HG03342 (cell line): ENCODE results near the gene GRAP.

Source experiments
- ATAC-seq: cut with Tn5 transposase; IDR thresholded peaks from one replicate; pipeline ENCODE4 v1.9.1; 2021; ENCODE audit warnings: mild to moderate bottlenecking, moderate library complexity; ENCODE audit not compliant: unreplicated experiment

GRAP gene

GRCh38 chr17:18986541-18987229 is 60.1 kb downstream of the GRAP start:
- ATAC-seq = no peak

- ATAC-seq = no peak
Measured at GRCh38 chr17:18985475-18985874, 61.3 kb downstream of the GRAP start.

- ATAC-seq = no peak
Measured at GRCh38 chr17:18984273-18985114, 62.3 kb downstream of the GRAP start.

GRCh38 chr17:18981642-18982424 is 64.9 kb downstream of the GRAP start:
- no peak for ATAC-seq

GRCh38 chr17:18981335-18981641 is 65.5 kb downstream of the GRAP start:
- no peak for ATAC-seq

DNA sequence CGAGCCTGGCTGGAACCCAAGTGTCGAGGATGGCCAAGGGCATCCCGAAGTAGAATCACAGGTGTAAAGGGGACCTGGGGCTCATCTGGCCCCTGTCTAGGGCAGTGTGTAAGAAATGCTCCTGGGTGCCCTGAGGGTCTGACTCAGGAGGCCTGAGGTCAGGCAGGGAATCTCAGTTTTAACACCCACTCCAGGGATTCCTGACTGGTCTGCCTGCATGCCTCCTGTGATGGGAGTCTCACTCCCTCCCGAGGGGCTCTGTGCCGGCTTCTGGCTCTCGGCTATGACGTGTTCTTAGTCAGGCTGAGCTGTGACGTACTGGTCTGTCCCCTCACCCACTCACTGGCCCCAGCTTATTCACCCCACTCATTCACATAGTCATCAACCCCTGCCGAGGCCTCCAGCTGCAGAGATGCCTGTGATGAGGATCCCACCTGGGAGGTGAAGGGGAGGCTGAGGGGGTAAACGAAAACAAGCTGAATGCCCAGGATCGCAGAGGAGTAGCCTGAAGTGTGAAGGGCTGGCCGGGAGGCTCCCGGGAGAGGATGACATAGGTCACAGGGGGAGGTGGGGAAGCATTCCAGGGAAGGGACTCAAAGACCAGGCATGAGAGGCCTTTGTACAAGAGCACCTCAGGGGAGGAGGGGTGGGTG is 65.9 kb downstream of the GRAP start:
- ATAC-seq = no peak

- ATAC-seq = no peak
Measured at GRCh38 chr17:18978655-18979054, 68.1 kb downstream of the GRAP start.

DNA sequence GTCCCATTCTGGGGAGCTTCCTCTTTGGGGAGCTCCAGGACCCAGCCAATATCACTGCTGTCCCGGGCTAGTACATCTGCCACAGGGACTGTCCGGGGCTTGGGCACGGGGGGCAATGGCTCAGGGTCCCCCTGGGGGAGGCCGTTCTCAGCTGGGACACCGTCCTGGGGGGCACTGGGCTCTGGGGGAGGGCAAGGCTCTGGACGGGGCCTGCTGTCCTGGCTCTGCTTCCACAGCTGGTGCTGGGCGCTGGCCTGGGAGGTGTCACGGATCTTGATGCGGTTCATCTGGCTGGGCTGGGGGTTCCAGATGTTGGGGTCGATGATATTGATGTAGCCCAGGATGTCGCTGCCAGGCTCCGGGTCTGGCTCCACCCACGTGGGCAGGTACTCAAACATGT is 68.7 kb downstream of the GRAP start:
- ATAC-seq = no peak

DNA sequence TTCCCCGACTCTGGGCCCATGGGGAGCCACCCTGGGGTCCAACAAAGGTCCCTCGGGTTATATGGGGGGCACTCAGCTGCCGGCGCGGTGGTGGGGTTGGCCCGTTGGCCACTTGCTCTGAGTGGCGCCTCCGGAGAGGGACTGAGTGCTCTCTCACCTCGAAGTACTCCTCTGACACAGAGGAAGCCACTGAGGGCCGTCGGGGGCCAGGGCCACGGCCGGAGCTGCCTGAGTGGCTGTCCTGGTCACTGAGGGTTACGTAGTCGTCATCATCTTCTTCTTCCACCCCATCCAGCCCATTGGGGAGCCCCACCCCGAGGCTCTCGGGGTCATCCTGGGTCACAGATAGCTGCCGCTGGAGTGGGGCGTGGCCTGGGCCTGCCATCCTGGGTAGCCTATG is 69.1 kb downstream of the GRAP start:
- ATAC-seq = no peak

- ATAC-seq = no peak
Measured at GRCh38 chr17:18977021-18977420, 69.7 kb downstream of the GRAP start.

DNA sequence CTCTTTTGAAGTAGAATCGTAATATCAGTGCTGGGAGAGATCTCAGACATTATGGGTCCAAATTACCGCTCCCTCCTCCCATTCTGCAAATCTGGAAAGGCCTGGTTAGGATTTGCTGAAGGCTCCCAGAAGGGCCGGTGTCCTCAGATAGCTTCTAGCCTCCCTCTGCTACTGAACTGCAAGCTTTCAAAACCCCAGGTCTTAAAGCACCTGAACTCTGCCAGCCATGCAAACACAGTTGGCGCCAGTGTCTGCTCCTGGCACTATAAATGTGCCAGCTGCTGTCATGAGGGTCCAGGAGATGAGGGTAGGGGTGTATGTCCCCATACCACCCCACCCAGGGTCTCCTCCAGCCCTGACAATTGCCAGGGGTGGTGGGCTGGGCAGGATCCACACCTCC is 70.6 kb downstream of the GRAP start:
- ATAC-seq = no peak

GRCh38 chr17:18975597-18975996 is 71.2 kb downstream of the GRAP start:
- ATAC-seq = no peak

DNA sequence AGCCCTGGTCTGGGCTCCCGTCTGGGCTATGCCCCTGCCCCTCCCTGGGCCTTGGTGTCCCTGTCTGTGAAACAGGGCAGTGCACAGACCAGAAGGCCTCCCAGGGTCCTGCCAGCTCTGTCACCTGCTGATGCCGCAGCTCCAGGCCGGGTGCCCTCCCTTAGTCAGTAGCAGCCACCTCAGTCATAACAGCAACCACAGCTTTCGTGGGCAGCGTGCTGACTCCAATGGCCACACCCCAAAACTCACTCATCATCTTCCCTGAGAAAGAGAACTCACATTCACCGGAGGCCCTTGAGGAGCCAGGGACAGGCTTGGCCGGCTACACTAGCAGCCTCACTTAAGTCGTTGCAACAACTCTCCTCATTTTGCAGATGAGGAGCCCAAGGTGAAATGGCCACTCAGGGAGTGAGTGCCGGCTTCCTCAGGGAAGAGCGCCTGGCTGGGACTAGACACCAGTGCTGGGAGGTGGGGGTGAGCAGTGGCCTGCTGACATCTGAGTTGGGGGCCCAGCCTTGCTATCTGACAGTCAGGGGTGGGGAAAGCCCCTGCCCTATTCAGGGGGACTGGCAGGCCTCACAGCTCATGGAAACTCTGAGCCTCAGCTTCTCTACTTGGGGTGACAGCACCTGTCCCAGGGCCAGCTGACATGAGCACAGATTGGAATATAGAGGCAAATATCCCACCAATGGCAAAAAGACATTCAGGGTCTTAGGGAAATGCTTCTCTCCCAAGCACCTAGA is 72.2 kb downstream of the GRAP start:
- no peak for ATAC-seq

DNA sequence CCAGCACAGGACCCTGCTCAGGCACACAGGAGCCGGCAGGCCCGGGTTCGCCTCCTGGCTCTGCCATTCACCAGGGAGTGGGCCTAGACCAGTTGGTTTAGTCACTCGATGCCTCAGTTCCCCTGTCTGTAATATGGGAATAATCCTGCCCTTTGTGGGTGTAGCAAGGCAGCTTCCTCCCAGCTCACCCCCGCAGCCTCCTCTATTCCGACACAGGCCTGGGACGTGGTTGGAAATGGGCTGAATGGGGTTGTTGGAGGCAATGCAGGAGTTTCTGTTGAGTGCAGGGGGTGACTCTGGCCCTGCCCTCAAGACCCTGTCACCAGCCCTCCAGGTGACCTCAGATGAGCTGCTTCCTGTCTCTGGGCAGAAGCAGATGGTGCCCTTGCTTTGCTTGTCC is 75.0 kb downstream of the GRAP start:
- no peak for ATAC-seq
